ENCODE data around the gene MSANTD1. TPM values are rescaled to one million over a fixed set of nuclear protein-coding genes. Genes with fewer than 3 reads are reported as not detected.

Gene MSANTD1
- polyA plus RNA-seq, 1 of the 3 experiments (the other 2 are of a cell fraction) = 0.15 TPM

DNA sequence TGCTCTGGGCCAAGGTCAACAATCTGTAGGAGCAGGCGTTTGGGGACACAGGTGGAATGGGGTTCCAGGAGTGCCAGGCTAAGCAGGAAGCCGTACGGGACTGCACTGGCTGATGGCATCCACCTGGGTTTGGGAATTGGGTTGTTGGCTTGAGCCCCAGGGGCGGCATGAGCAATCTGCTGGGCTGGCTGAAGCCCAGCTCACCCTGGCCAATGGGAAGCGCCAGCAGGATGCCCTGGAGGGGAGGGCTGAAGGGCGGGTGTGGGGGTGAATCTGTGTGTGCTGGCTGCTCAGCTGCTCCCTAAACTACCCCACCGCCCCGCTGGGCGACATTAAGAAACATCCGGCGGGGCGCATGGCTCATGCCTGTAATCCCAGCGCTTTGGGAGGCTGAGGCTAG, 35.0 kb downstream of the MSANTD1 start (continued):
- TF ChIP-seq, protein P1, sequence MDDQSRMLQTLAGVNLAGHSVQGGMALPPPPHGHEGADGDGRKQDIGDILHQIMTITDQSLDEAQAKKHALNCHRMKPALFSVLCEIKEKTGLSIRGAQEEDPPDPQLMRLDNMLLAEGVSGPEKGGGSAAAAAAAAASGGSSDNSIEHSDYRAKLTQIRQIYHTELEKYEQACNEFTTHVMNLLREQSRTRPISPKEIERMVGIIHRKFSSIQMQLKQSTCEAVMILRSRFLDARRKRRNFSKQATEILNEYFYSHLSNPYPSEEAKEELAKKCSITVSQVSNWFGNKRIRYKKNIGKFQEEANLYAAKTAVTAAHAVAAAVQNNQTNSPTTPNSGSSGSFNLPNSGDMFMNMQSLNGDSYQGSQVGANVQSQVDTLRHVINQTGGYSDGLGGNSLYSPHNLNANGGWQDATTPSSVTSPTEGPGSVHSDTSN (IDR thresholded peaks at IDR 0.05) = no peak
- TF ChIP-seq GATA2 (CRISPR knock-in tag; IDR thresholded peaks at IDR 0.05) (no peak), TEAD4 (IDR thresholded peaks at IDR 0.05; ENCODE audit: borderline replicate concordance, insufficient read depth) (no peak), FOSL2 (IDR thresholded peaks at IDR 0.05; ENCODE audit: borderline replicate concordance, low read depth) (no peak), FOXM1 (IDR thresholded peaks at IDR 0.05; ENCODE audit: low read depth) (no peak), MEF2A (IDR thresholded peaks at IDR 0.05; ENCODE audit: borderline replicate concordance, low read depth) (no peak), NFIC (IDR thresholded peaks at IDR 0.05; ENCODE audit: borderline replicate concordance) (no peak), RXRA (IDR thresholded peaks at IDR 0.05; ENCODE audit: borderline replicate concordance, low read depth) (no peak), NRF1 (IDR thresholded peaks at IDR 0.05; ENCODE audit: low read depth, low read length) (no peak), POLR2AphosphoS5 (IDR thresholded peaks at IDR 0.05; ENCODE audit: low read depth, low read length) (no peak)
- TF ChIP-seq, protein P2, sequence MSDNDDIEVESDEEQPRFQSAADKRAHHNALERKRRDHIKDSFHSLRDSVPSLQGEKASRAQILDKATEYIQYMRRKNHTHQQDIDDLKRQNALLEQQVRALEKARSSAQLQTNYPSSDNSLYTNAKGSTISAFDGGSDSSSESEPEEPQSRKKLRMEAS (IDR thresholded peaks at IDR 0.05; ENCODE audit: low read depth) = no peak
- TF ChIP-seq, protein P3, sequence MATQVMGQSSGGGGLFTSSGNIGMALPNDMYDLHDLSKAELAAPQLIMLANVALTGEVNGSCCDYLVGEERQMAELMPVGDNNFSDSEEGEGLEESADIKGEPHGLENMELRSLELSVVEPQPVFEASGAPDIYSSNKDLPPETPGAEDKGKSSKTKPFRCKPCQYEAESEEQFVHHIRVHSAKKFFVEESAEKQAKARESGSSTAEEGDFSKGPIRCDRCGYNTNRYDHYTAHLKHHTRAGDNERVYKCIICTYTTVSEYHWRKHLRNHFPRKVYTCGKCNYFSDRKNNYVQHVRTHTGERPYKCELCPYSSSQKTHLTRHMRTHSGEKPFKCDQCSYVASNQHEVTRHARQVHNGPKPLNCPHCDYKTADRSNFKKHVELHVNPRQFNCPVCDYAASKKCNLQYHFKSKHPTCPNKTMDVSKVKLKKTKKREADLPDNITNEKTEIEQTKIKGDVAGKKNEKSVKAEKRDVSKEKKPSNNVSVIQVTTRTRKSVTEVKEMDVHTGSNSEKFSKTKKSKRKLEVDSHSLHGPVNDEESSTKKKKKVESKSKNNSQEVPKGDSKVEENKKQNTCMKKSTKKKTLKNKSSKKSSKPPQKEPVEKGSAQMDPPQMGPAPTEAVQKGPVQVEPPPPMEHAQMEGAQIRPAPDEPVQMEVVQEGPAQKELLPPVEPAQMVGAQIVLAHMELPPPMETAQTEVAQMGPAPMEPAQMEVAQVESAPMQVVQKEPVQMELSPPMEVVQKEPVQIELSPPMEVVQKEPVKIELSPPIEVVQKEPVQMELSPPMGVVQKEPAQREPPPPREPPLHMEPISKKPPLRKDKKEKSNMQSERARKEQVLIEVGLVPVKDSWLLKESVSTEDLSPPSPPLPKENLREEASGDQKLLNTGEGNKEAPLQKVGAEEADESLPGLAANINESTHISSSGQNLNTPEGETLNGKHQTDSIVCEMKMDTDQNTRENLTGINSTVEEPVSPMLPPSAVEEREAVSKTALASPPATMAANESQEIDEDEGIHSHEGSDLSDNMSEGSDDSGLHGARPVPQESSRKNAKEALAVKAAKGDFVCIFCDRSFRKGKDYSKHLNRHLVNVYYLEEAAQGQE (IDR thresholded peaks at IDR 0.05; ENCODE audit: low read depth, low read length) = no peak

DNA sequence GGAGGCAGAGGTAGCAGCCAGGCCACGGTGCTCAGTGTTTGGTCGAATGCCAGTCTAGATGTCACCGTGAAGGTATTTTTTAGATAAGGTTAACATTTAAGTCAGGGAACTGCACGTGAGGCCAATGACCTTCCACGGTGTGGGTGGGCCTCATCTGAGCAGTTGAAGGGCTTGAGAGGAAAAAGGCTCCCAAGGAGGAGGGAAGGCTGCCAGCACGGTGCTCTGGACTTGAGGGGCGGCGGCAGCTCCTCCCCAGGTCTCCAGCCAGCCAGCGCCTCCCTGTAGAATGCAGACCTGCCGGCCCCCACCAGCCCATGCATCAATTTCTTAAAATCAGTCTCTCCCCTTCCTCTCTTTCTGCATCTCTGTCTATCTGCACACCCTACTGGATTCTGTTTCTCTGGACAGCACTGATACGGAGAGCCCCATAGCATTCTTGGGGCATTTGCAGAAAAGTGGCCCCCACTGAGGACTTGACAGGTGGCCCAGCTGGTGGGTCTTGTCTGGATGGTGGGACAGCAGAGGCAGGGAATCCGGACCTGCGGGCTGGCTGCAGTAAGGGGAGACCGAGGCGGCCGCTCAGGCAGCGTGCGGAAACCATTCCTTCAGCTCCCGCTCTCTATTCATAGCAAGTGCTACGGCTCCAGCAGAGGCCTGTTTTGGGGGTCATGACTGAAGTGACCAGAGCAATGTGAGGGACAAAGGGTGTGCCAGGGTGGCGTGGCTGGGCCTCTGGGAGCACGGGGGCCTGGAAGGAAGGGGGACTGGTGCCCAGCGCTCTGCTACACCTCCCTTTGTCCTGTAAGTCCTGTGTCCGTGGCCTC, 36.0 kb downstream of the MSANTD1 start:
- TF ChIP-seq ELF1 (IDR thresholded peaks at IDR 0.05) (no peak), EP300 (IDR thresholded peaks at IDR 0.05; ENCODE audit: borderline replicate concordance in 1 of 2, low read depth in 1 of 2, low read length in 1 of 2) (no peak), MXI1 (IDR thresholded peaks at IDR 0.05; ENCODE audit: low read depth, low read length) (no peak), GATA2 (CRISPR knock-in tag; IDR thresholded peaks at IDR 0.05) (no peak), TCF12 (IDR thresholded peaks at IDR 0.05) (no peak), TAF1 (IDR thresholded peaks at IDR 0.05; ENCODE audit: borderline replicate concordance, low read depth, low read length) (no peak), RCOR1 (IDR thresholded peaks at IDR 0.05; ENCODE audit: low read length) (no peak), SMC3 (IDR thresholded peaks at IDR 0.05; ENCODE audit: low read depth, low read length) (no peak), CHD2 (IDR thresholded peaks at IDR 0.05; ENCODE audit: low read length, partially characterized antibody) (no peak)
- TF ChIP-seq, protein P3 (IDR thresholded peaks at IDR 0.05; ENCODE audit: low read depth, low read length) = no peak
- TF ChIP-seq, protein P4, sequence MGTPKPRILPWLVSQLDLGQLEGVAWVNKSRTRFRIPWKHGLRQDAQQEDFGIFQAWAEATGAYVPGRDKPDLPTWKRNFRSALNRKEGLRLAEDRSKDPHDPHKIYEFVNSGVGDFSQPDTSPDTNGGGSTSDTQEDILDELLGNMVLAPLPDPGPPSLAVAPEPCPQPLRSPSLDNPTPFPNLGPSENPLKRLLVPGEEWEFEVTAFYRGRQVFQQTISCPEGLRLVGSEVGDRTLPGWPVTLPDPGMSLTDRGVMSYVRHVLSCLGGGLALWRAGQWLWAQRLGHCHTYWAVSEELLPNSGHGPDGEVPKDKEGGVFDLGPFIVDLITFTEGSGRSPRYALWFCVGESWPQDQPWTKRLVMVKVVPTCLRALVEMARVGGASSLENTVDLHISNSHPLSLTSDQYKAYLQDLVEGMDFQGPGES (IDR thresholded peaks at IDR 0.05; ENCODE audit: low read depth, low read length) = no peak
- Histone ChIP-seq H3K4me2 (no peak overlapping the region), H4K20me1 (ENCODE audit: insufficient read depth) (no peaks in the 10 kb centered on the region), H3K27me3 (ENCODE audit: insufficient read depth) (no peaks in the 10 kb centered on the region), H3K9ac (no peak overlapping the region), H3K4me3 (ENCODE audit: low read depth in 2 of 2, low read length in 1 of 2) (no peak overlapping the region), H2AFZ (ENCODE audit: low read depth) (no peak overlapping the region), H3F3A (replicated peaks; ENCODE audit: insufficient read depth) (no peaks in the 10 kb centered on the region), H3K4me1 (ENCODE audit: control insufficient read depth in 1 of 2, insufficient read depth in 2 of 2, low read depth in 1 of 2, low read length in 1 of 2) (no peaks in the 10 kb centered on the region), H3K27ac (ENCODE audit: low read depth in 2 of 2, low read length in 1 of 2) (no peak overlapping the region), H3K79me2 (ENCODE audit: insufficient read depth) (no peaks in the 10 kb centered on the region), H3K9me3 (no peaks in the 10 kb centered on the region), H3K36me3 (replicated peaks in 1 of 2; ENCODE audit: control insufficient read depth in 1 of 2, insufficient read depth in 2 of 2, low read length in 1 of 2) (no peaks in the 10 kb centered on the region), H3K9me2 (no peaks in the 10 kb centered on the region)
- CTCF ChIA-PET = no interaction called here
- 76% methylated on average over 13 of the region's 24 CpGs for WGBS (ENCODE audit: low lambda C conversion rate)
- DNase-seq = no peak
- POLR2A ChIA-PET = no interaction called here
